ENCODE results near the gene LILRB3. TPM values are rescaled to one million over a fixed set of nuclear protein-coding genes. Genes with fewer than 3 reads are reported as not detected.
"Not testable (repeated sequence)": the region's sequence is repeated elsewhere in the genome, so short reads cannot be mapped to it uniquely, and the experiment has no call there.

The LILRB3 gene
- total and polyA plus RNA-seq, 11 donors: 0.54 to 31.4 (median 3.7) TPM

DNA sequence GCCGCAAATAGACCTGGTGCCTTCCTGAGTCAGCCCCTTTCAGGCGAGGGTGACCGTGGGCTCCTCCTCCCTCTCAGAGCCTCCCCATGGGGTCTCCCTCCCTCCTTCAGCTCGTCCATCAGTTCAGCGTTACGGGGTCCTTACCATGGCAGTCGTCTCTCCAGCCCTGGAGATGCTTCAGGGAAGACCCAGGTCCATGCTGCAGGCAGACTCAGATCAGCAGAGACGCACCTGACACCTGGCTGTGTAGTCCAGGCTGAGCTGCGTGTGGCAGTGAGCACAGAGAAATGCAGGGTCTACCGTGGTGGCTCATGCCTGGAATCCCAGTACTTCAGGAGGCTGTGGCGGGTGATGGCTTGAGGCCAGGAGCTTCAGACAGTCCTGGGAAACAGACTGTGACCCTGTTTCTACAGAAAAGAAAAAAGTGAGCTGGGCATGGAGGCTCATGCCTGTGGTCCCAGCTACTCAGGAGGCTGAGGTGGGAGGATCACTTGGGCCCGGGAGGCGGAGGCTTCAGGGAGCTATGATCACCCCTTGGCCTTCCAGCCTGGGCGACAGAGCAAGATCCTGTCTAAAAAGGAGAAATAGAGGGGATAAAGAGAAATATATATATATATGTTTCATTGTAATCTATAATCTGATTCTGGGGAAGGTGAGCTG, 600 bp upstream of the LILRB3 start:
- H3K4me1 ChIP-seq, H3K4me3 ChIP-seq, H3K9me3 ChIP-seq, DNase-seq: not testable (repeated sequence)
- peak in 2 of 4 donors; percentile 9 to 24 for ATAC-seq
- Histone ChIP-seq H3K36me3 (peaks cover 0 to 12% (median 0%) of the 10 kb centered on the region in 9 donors), H3K27ac (peak overlapping the region in 1 of 12 donors; percentile 81), H3K27me3 (peaks cover 0 to 28% (median 3%) of the 10 kb centered on the region in 9 donors)
- WGBS, 4 donors: 37 to 43% (median 42%) methylated on average over 14 of the region's 14 CpGs
- intact Hi-C loops (cut with DNase I): loop anchor here in 3 of 10 donors (2.0 kb wide), 2 partner anchors 15 to 23 kb away; no protein-coding TSS in a partner anchor

DNA sequence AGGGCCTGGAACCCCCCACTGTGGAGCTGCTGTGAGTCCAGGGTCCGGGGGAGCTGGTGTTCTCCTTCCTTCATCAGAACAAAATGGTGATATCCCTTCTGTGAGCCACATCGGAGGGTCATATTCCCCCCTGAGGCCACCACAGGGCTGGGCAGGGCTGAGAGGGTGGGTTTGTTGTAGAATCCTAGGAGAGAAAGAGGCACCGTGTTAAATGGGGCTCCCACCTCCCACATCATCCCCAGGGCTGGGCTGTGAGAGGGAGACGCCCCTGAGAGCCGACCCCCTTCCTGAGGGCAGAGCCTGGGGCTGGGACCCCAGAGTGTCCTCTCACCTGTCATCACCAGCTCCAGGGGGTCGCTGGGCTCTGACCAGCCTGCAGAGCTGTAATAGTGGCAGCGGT, 860 bp downstream of the LILRB3 start:
- H3K9me3 ChIP-seq, ATAC-seq, H3K27ac ChIP-seq, DNase-seq, H3K4me1 ChIP-seq: not testable (repeated sequence)
- Histone ChIP-seq H3K36me3 (peaks cover 0 to 17% (median 0%) of the 10 kb centered on the region in 9 donors), H3K4me3 (peak overlapping the region in 1 of 12 donors; percentile 58), H3K27me3 (peaks cover 0 to 20% (median 3%) of the 10 kb centered on the region in 9 donors)
- WGBS, 4 donors: 58 to 68% (median 62%) methylated on average over 6 to 7 of the region's 7 CpGs
- intact Hi-C loops (cut with DNase I): loop anchor here in 3 of 10 donors (2.0 kb wide), 2 partner anchors 17 to 25 kb away; no protein-coding TSS in a partner anchor

DNA sequence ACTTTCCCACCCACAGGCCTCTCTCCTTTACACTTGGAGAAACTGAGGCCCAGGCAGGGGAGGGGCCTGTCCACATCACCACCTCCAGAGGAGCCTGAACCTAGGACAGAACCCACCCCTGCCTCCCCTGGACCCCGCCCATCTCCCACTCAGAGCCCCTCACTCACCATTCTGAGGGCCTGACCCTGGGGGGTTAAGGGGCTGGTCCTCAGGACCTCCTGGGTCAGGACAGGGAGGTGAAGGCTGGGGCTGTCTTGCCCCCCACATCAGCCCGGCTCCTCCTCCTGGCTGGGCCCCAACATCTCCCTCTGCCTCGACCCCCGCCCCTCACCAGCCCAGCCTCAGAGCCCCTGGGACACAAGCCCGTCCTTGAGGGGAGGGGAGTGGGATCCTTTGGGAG, 3.1 kb downstream of the LILRB3 start:
- DNase-seq; ATAC-seq; intact Hi-C loops (cut with DNase I); H3K4me3 ChIP-seq; H3K9me3 ChIP-seq; H3K4me1 ChIP-seq; H3K27ac ChIP-seq: not testable (repeated sequence)
- WGBS, 4 donors: 54 to 95% (median 85%) methylated on average over 1 to 5 of the region's 5 CpGs
- peaks cover 0 to 27% (median 0%) of the 10 kb centered on the region in 9 donors for H3K36me3 ChIP-seq
- H3K27me3 ChIP-seq: peaks cover 0 to 20% (median 3%) of the 10 kb centered on the region in 9 donors

DNA sequence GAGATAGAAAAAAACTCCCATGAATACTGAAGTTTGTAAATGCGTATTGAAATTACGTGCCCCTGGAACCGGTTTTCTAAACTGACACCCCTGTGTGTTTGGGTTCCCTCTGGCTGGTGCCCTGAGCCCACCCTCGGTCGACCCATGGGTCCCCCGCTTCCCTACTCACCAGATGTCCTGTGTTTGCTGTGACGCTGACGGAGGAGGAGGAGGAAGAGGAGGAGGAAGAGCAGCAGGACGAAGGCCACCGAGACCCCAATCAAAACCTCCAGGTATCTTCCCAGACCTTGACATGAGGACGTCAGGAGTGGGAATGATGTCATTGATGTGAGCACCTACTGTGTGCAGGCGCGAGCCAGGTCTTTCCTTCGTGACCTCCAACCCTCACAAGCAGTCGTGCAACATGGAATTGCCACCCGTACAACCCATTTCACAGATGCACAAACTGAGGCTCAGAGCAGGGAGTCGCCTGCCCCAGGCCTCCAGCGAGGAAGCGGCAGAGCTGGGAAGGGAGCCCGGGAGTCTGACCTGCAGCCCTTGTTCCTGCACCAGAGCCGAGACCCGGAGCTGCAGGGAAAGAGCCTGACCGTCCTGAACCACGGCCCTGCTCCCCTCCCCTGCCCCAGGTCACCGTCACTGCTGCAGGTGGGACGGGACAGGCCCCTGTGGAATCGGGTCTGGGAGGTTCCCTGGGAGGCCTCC, 3.7 kb downstream of the LILRB3 start:
- Histone ChIP-seq H3K27ac (no peak overlapping the region), H3K4me3 (no peak overlapping the region), H3K9me3 (no peaks in the 10 kb centered on the region), H3K4me1 (peaks cover 0 to 5% (median 0%) of the 10 kb centered on the region in 12 donors), H3K36me3 (peaks cover 0 to 27% (median 0%) of the 10 kb centered on the region in 9 donors), H3K27me3 (peaks cover 0 to 20% (median 3%) of the 10 kb centered on the region in 9 donors)
- TF ChIP-seq, protein P1, sequence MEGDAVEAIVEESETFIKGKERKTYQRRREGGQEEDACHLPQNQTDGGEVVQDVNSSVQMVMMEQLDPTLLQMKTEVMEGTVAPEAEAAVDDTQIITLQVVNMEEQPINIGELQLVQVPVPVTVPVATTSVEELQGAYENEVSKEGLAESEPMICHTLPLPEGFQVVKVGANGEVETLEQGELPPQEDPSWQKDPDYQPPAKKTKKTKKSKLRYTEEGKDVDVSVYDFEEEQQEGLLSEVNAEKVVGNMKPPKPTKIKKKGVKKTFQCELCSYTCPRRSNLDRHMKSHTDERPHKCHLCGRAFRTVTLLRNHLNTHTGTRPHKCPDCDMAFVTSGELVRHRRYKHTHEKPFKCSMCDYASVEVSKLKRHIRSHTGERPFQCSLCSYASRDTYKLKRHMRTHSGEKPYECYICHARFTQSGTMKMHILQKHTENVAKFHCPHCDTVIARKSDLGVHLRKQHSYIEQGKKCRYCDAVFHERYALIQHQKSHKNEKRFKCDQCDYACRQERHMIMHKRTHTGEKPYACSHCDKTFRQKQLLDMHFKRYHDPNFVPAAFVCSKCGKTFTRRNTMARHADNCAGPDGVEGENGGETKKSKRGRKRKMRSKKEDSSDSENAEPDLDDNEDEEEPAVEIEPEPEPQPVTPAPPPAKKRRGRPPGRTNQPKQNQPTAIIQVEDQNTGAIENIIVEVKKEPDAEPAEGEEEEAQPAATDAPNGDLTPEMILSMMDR (IDR thresholded peaks at IDR 0.05): no peak
- no peak for TF ChIP-seq POLR2A (IDR thresholded peaks at IDR 0.05)
- intact Hi-C loops (cut with DNase I): no loop called here
- ATAC-seq (no peak), DNase-seq (no peak)
- 86 to 93% (median 90%) methylated on average over 20 to 27 of the region's 27 CpGs for WGBS, 4 donors

GRCh38 chr19:54218259-54218658, 4.5 kb downstream of the LILRB3 start:
- peaks cover 0 to 12% (median 3%) of the 10 kb centered on the region in 9 donors for H3K27me3 ChIP-seq
- ATAC-seq (no peak), DNase-seq (no peak)
- H3K4me3 ChIP-seq: no peak overlapping the region
- TF ChIP-seq, protein P1 (IDR thresholded peaks at IDR 0.05): no peak
- no peak for TF ChIP-seq POLR2A (IDR thresholded peaks at IDR 0.05)
- H3K4me1 ChIP-seq: peaks cover 0 to 4% (median 0%) of the 10 kb centered on the region in 12 donors
- no peaks in the 10 kb centered on the region for H3K9me3 ChIP-seq
- peaks cover 0 to 27% (median 0%) of the 10 kb centered on the region in 9 donors for H3K36me3 ChIP-seq
- H3K27ac ChIP-seq: no peak overlapping the region
- intact Hi-C loops (cut with DNase I): no loop called here
- 58 to 81% (median 76%) methylated on average over 8 of the region's 8 CpGs for WGBS, 4 donors

- not testable (repeated sequence) for ATAC-seq, H3K4me1 ChIP-seq
These were observed 5.1 kb downstream of the LILRB3 start for GRCh38 chr19:54217517-54218247.

More at GRCh38 chr19:54217517-54218247, 5.1 kb downstream of the LILRB3 start:
- H3K36me3 ChIP-seq: peaks cover 0 to 27% (median 0%) of the 10 kb centered on the region in 9 donors
- H3K4me3 ChIP-seq; DNase-seq; H3K27me3 ChIP-seq; intact Hi-C loops (cut with DNase I); H3K27ac ChIP-seq; H3K9me3 ChIP-seq: not testable (repeated sequence)
- 56 to 69% (median 60%) methylated on average over 13 to 17 of the region's 20 CpGs for WGBS, 4 donors

Measured in heart left ventricle (tissue), 16 donors.